Activated naive CD4-positive, alpha-beta T cell treated with anti-CD3 and anti-CD28 coated beads, Interleukin-2, amount 50 U/mL, for 24 hours (primary cell): ENCODE results near the gene TMEM47.

Experiments used
- H3K27ac Mint-ChIP-seq: one replicate; pipeline ENCODE4 v1.8.0; 2021; ENCODE audit warnings: mild to moderate bottlenecking, mixed read lengths
- H3K27me3 Mint-ChIP-seq: one replicate; pipeline ENCODE4 v1.8.0; 2021; ENCODE audit warnings: mixed read lengths
- H3K36me3 Mint-ChIP-seq: one replicate; pipeline ENCODE4 v1.8.0; 2021; ENCODE audit warnings: mixed read lengths
- H3K4me1 Mint-ChIP-seq: one replicate; pipeline ENCODE4 v1.8.0; 2021; ENCODE audit warnings: mixed read lengths
- H3K4me3 Mint-ChIP-seq: one replicate; pipeline ENCODE4 v1.8.0; 2021; ENCODE audit warnings: mild to moderate bottlenecking, mixed read lengths
- H3K9me3 Mint-ChIP-seq: one replicate; pipeline ENCODE4 v1.8.0; 2021; ENCODE audit warnings: mixed read lengths

The TMEM47 gene

DNA sequence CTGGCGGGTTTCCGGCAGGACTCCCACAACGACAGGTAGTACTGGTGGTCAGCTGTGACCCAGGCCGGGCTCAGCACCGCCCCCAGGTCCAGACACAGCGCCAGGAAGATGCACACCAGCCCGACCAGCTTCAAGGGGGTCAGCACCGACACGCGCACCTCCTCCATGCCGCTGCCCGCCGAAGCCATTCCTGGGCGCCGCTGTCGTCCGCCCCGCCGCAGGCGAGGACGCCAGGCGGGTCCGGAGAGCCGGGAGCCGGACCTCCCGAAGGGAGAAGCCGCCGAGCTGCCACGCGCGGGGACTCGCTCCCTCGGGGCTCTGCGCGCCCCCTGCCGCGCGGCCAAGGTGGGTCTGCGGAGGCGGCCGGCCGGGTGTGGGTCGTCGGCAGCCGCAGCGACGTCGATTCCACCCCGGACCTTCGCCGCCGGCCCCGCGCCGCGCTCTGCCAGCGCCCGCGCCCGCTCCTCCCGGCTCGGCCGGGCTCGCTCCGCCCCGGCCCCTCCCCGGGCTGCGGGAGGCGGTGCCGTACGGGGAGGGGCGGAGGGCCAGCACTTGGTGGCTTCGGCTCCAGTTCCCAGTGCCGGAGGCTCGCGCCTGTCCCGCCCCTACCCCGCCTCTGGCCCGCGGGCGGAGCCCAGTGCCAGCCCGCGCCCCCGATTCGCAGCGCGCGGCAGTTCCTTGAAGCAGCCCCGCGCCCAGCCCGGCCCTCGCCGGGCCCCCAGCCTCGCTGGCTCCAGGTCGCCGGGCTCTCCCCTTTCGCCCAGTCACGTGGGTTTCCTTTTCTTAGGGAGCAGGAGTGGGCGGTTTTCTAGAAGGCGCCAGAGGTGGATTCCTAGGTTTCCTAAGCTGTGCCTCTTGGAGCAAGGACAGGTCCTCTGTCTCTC is at the start of gene TMEM47:
Gene TMEM47, minus strand, starts transcription at position 444 of the 884 bp plus-strand sequence. Its CDS starts 256 bp downstream, at position 188.
- H3K27me3 Mint-ChIP-seq: peaks cover 13% of the 10 kb centered on the region

DNA sequence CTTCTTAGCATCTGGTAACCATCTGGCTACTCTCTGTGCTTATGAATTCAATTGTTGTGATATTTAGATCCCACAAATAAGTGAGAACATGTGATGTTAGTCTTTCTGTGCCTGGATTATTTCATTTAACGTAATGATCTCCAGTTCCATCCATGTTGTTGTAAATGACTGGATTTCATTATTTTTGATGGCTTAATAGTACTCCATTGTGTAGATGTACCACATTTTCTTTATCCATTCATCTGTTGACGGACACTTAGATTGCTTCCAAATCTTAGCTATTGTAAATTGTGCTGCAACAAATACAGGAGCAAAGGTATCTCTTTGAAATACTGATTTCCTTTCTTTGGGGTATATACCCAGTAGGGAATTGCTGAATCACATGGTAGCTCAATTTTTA is 30.0 kb upstream of the TMEM47 start:
- no peak overlapping the region for H3K27ac Mint-ChIP-seq
- H3K4me3 Mint-ChIP-seq: no peak overlapping the region
- H3K27me3 Mint-ChIP-seq: no peaks in the 10 kb centered on the region
- H3K36me3 Mint-ChIP-seq: no peaks in the 10 kb centered on the region
- H3K9me3 Mint-ChIP-seq: peaks cover 10% of the 10 kb centered on the region
- no peaks in the 10 kb centered on the region for H3K4me1 Mint-ChIP-seq

More for the DNA sequence above, at the start of gene TMEM47:
- no peak within 1 kb of the TSS for H3K27ac Mint-ChIP-seq
- peaks cover 5% of the 10 kb centered on the region for H3K9me3 Mint-ChIP-seq
- peaks cover 4% of the 10 kb centered on the region for H3K4me1 Mint-ChIP-seq
- no peaks in the 10 kb centered on the region for H3K36me3 Mint-ChIP-seq
- peak within 1 kb of the TSS; percentile 70 for H3K4me3 Mint-ChIP-seq

DNA sequence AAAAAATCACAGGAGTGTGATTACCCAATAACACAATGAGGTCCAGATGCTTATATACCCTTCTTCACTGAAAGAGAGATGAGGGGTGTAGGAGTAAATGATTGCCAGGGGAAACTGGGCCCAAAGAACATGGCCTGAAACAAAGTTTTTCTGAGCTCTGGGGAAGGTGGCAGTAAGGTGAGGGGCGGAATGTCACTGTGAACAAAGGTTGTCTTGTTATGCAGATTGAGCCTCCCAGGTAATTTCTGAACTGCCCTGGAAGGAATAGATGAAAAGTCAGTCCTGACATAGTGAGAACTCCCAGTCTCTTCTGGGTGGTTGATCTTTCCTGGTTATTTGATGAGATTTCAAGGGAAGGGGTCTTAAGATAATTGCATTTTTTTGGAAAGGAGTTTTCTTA is 2.5 kb upstream of the TMEM47 start:
- H3K4me1 Mint-ChIP-seq: peaks cover 4% of the 10 kb centered on the region
- no peak overlapping the region for H3K27ac Mint-ChIP-seq
- peaks cover 5% of the 10 kb centered on the region for H3K9me3 Mint-ChIP-seq
- no peak overlapping the region for H3K4me3 Mint-ChIP-seq
- H3K36me3 Mint-ChIP-seq: no peaks in the 10 kb centered on the region
- peaks cover 13% of the 10 kb centered on the region for H3K27me3 Mint-ChIP-seq

DNA sequence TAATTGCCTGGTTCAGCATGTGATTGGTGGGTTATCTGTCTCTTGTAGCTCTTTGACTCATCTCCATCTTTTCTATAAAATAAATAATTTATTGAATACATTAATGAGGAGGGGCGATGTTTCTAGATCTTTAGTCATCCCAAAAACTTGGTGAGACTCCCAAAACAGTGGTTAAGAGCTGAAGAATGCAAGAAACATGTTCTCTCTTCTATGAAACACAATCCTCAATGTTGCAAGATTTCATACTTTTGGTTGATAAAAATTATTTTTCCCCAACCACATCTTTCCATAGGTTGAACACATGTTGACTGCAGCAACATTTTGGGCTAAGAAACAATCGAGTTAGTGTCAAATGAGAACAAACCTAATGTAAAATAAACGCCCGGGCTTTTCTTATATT is 1.2 kb upstream of the TMEM47 start:
- H3K4me3 Mint-ChIP-seq: no peak overlapping the region
- H3K27ac Mint-ChIP-seq: no peak overlapping the region
- H3K4me1 Mint-ChIP-seq: peaks cover 4% of the 10 kb centered on the region
- H3K9me3 Mint-ChIP-seq: peaks cover 5% of the 10 kb centered on the region
- H3K27me3 Mint-ChIP-seq: peaks cover 13% of the 10 kb centered on the region
- H3K36me3 Mint-ChIP-seq: no peaks in the 10 kb centered on the region

DNA sequence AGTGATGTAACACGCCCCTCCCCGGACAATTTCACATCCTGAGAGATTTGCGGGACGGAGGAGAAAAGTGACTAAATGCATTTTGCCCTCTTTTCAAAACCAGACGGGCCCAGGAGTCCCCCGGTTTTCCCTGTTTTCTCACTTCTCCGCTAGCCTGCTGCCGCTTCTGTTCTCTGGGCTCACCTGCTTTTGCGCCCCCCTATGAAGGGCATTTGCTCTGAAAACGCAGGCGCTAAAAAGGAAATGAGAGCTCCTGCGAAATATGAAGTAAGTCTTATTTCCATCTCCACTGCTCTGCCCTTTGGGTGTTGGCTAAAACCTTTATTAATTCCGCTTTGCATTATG is 613 bp upstream of the TMEM47 start:
- Mint-ChIP-seq H3K27ac (no peak overlapping the region), H3K36me3 (no peaks in the 10 kb centered on the region), H3K27me3 (peaks cover 13% of the 10 kb centered on the region), H3K9me3 (peaks cover 5% of the 10 kb centered on the region), H3K4me3 (no peak overlapping the region), H3K4me1 (peaks cover 4% of the 10 kb centered on the region)

DNA sequence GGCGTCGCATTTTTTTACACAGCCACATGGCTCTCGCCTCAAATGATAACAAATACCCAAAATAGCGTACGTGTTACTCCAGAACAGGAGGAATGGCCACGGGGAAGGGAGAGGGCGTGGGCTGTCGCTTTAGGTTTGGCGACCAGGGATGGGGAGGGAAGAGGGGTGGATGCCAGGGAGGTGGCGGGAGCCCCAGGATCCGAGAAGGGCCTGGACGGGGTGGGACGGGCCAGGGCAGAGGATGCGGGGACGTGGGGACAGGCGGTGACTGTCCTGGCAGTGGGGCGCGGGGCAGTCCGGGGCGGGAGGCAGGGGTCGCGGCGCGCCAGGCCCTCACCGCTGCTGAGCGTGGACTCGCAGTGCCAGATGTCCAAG is 631 bp downstream of the TMEM47 start:
- peaks cover 4% of the 10 kb centered on the region for H3K4me1 Mint-ChIP-seq
- H3K36me3 Mint-ChIP-seq: no peaks in the 10 kb centered on the region
- H3K27ac Mint-ChIP-seq: no peak overlapping the region
- H3K27me3 Mint-ChIP-seq: peaks cover 13% of the 10 kb centered on the region
- H3K9me3 Mint-ChIP-seq: peaks cover under 1% of the 10 kb centered on the region
- H3K4me3 Mint-ChIP-seq: peak overlapping the region; percentile 70

DNA sequence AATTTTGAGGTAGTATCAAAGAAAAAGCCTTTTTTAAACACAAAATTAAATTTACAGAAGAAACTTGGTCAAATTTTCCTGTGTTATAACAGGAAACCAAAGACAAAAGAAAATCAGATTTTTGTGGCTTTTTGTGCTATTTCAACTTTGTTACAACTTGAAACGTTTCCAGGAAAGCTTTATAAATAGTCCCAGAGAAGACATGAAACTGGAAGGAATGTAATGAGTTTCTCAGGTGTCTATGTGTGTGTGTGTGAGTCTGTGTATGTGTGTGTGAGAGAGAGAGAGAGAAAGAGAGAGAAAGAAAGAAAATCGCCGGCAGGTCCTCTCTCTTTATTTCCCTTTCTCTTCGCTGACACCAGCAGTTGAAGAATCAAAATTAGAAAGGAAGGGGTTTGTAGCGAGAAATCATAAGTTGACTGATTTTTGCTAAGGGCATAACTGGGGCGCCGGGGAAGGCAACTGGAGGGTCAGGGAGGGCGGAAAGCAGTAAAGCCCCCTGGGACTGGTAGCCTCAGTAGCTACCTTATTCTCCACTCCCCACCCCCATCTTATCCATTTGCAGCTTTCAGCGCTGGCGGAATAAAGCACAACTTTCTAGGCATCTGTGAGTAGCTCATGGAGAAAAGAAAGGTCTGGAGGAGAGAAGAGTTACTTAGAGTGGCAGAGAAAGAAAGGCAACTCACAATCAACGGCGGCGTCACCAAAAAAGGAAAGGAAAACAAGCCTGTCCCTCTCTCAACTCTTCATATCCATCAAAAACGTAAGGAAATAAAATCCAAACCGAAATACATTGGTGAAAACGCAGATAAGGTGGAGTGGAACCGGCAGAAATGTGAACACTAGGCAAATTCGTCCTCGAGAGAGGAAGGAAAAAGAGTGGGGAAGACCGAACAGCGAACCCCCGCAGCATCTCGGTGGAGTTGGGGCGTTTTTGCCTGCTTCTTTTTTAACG is 1.3 kb downstream of the TMEM47 start:
- no peaks in the 10 kb centered on the region for H3K9me3 Mint-ChIP-seq
- H3K27me3 Mint-ChIP-seq: peaks cover 13% of the 10 kb centered on the region
- peak overlapping the region; percentile 70 for H3K4me3 Mint-ChIP-seq

DNA sequence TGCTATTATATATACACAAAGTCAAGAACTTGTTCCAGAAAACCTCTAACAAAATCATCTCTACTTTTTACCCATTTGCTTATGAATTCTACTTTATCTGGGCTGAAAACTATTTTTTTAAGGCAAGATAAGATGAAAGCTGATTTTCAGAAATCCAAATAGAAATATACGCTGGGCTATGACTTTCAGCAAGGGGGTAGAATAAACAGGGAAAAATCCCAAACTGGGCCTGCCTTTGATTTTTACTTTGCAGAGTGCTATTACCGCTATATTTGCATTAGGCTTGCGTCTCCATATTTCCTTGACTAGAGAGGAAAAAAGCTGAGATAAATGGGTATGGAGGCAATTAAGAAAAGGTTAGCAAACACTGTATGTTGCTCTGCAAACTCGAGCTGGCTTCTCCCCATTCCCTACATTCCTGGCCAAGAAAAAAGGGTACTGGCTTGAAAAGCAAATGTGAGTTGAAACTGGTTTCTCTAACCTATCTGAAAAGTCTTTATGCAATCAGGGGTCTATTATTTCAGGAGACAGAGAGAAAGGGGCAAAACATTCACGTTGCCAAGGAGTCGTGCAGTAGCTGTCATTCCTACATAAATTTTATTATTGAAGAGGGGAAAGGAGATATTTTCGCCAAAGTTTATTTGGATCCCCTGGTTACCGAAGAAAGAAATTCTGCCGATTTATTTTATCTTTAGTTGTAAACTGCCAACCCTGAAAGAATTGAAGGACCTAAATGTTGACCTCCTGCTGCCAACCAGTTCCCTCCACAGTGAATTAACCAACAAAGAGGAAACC is 2.2 kb downstream of the TMEM47 start:
- Mint-ChIP-seq H3K4me1 (peaks cover 4% of the 10 kb centered on the region), H3K27ac (no peak overlapping the region), H3K27me3 (peaks cover 13% of the 10 kb centered on the region), H3K36me3 (no peaks in the 10 kb centered on the region), H3K9me3 (no peaks in the 10 kb centered on the region), H3K4me3 (no peak overlapping the region)

More for the DNA sequence above, 1.3 kb downstream of the TMEM47 start:
- Mint-ChIP-seq H3K36me3 (no peaks in the 10 kb centered on the region), H3K4me1 (peaks cover 4% of the 10 kb centered on the region), H3K27ac (no peak overlapping the region)

DNA sequence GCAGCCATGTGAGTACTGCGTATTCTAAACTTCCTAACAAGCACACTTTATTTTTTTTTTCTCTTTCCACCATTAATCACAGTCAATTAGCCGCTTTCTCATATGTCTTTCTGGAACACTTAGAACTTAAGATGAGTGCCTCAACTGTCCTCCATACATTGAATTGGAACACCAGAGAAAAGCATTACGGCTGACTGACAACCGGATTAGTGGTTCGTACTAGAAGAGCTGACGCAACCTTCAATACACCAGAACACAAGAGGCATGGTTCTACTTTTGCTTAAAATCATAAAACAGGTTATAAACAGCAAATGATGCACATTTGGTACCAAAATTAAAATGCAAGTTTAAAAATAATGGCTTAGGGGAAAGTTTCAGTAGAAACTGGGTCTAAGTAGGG is 3.3 kb downstream of the TMEM47 start:
- Mint-ChIP-seq H3K4me3 (no peak overlapping the region), H3K27me3 (peaks cover 13% of the 10 kb centered on the region), H3K4me1 (peaks cover 4% of the 10 kb centered on the region), H3K36me3 (no peaks in the 10 kb centered on the region), H3K9me3 (no peaks in the 10 kb centered on the region), H3K27ac (no peak overlapping the region)

DNA sequence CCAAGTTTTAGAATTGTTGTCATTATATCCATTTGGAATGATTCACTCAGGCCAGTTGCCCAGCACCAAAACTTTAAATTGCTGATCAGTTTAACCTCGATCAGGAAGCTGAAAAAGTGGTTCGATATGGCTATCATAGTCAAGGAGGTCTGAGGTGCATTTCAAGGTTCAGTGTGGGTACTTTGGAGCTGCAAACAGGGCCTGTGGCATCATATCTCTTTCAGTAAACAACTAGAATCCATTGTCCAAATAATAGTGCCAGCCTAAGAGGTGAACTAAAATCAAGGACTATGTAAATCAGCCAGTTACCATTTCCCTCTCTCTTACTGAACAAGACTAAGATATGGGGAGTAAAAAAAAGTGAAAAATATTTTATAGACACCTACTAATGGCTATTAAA is 14.2 kb downstream of the TMEM47 start:
- Mint-ChIP-seq H3K27ac (no peak overlapping the region), H3K36me3 (no peaks in the 10 kb centered on the region), H3K27me3 (no peaks in the 10 kb centered on the region)

DNA sequence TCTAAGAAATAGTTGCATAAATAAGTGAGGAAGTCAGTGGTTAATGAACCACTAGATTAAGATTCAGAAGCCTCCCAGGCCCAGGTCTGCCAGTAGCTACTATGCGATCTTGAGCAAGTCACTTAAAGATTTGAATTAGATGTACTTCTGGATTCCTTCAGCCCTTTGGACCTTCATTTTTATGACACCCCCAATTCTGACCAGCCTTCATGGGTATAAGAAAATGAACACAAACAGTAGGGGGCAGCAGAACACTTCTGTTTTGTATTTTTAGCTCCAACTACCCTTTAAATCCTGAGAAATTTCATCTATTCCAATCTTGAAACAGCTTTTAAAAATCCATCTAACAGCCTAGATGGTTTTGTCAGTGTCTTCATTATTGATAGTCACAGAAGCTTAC is 19.0 kb downstream of the TMEM47 start:
- Mint-ChIP-seq H3K4me3 (no peak overlapping the region), H3K27ac (no peak overlapping the region), H3K9me3 (no peaks in the 10 kb centered on the region), H3K36me3 (no peaks in the 10 kb centered on the region), H3K27me3 (no peaks in the 10 kb centered on the region), H3K4me1 (no peaks in the 10 kb centered on the region)

More for the DNA sequence above, 14.2 kb downstream of the TMEM47 start:
- no peaks in the 10 kb centered on the region for H3K4me1 Mint-ChIP-seq
- no peaks in the 10 kb centered on the region for H3K9me3 Mint-ChIP-seq
- H3K4me3 Mint-ChIP-seq: no peak overlapping the region

DNA sequence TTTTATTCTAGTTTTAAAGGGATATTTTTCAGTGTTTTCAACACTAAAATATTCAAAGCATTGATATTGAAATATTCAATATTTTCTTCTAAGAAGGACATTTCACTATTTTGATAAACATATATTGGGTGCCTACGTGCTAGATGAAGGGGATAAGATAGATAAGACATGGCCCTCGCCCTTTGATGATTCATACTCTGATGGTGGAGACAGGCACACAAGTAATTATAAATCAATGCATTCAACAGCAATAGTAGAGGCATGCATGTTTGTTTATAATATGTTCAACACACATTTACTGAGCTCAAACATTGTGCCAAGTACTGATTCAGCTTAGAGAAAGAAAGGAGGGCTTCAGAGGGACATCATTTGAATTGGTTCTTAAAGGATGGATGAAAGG is 22.7 kb downstream of the TMEM47 start:
- no peaks in the 10 kb centered on the region for H3K4me1 Mint-ChIP-seq
- no peaks in the 10 kb centered on the region for H3K9me3 Mint-ChIP-seq
- no peaks in the 10 kb centered on the region for H3K27me3 Mint-ChIP-seq
- no peak overlapping the region for H3K4me3 Mint-ChIP-seq
- H3K36me3 Mint-ChIP-seq: no peaks in the 10 kb centered on the region
- no peak overlapping the region for H3K27ac Mint-ChIP-seq

DNA sequence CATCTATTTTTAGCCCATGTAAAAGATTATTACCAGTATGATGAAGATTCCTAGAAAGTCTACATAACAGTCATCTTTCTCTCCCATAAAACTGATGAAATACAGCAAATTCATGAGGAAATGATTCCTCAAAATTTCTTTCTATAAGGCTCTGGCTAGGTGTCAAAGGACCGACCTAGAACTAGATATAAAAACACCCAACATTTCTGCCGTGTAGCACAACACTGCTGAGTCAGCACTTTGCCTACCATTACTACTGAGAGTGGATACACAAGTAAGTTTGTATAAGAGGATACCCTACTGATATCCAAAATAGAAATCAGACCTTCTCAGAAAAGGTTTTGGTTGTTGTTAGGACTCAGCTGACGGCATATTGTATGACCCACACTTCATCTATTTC is 24.7 kb downstream of the TMEM47 start:
- H3K9me3 Mint-ChIP-seq: no peaks in the 10 kb centered on the region
- H3K4me1 Mint-ChIP-seq: no peaks in the 10 kb centered on the region
- no peak overlapping the region for H3K27ac Mint-ChIP-seq
- H3K4me3 Mint-ChIP-seq: no peak overlapping the region
- H3K27me3 Mint-ChIP-seq: no peaks in the 10 kb centered on the region
- H3K36me3 Mint-ChIP-seq: no peaks in the 10 kb centered on the region

DNA sequence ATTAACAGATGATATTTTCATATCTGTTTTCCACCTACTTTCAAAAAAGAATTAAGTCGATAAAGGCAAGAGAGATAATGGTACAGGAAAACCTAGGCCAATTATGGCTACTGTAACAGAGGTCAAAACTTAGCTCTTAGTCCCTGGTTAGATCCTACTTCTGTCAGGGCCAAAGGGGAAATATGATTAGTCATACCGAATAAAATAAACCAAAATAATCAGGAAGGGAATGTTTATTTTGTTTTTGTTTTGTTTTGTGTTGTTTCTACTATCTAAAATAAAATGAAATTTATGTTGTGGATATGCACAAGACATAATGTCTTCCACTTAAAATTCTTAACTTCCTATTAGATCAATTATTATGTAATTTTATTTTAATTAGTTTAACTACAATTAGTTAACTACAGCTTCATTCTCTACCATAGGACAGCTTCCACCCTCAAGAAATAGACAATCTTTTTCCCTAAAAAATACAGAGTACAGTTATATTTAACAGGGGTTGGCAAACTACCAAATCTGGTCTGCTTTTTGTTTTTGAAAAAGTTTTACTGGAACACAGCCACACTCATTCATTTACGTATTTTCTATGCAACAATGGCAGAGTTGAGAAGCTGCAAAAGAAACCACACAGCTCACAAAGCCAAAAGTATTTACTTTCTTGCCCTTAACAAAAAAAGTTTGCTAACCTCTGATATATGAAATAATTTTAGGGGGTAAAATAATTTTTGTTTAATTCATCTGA is 25.4 kb downstream of the TMEM47 start:
- no peaks in the 10 kb centered on the region for H3K36me3 Mint-ChIP-seq
- H3K27ac Mint-ChIP-seq: no peak overlapping the region
- H3K9me3 Mint-ChIP-seq: no peaks in the 10 kb centered on the region
- no peaks in the 10 kb centered on the region for H3K27me3 Mint-ChIP-seq
- H3K4me3 Mint-ChIP-seq: no peak overlapping the region
- H3K4me1 Mint-ChIP-seq: no peaks in the 10 kb centered on the region

DNA sequence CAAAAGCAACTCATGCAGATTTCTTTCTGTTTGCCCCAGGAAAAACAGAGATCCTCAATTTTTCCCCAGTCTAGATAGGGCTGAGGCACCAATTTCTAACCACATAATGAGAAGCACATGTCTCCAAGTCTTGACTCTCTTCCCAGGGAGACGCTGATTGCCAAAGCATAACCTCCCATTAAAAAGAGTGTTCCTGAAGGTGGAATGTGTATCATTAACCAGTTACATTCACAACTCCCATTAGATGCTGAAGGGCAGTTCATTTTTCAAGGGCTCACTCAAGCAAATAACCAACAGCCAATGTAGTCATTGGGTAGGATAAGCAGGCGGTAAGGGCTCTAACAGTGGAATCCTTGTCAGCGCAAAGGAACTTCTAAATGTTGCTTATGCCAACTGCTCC is 27.5 kb downstream of the TMEM47 start:
- Mint-ChIP-seq H3K27me3 (no peaks in the 10 kb centered on the region), H3K36me3 (no peaks in the 10 kb centered on the region), H3K4me1 (no peaks in the 10 kb centered on the region)

More for the DNA sequence above, 27.5 kb downstream of the TMEM47 start:
- Mint-ChIP-seq H3K9me3 (no peaks in the 10 kb centered on the region), H3K4me3 (no peak overlapping the region), H3K27ac (no peak overlapping the region)
